B cell (primary cell): ENCODE data around the gene PXMP4.

Experiments used
- CTCF ChIP-seq: fragments of 200-600 bp; IDR thresholded peaks from one replicate; pipeline ENCODE4 v1.8.0; 2022; ENCODE audit warnings: antibody characterized with exemption, mild to moderate bottlenecking
- EZH2 ChIP-seq: IDR thresholded peaks from 2 replicates; pipeline ENCODE4 v1.6.1; 2012; ENCODE audit warnings: borderline replicate concordance, low read depth, mild to moderate bottlenecking, moderate library complexity, low read length; ENCODE audit not compliant: insufficient read depth, poor library complexity, severe bottlenecking

GRCh38 chr20:33663161-33664084, 56.7 kb downstream of the PXMP4 start:
- TF ChIP-seq CTCF (peak; percentile 10), EZH2 (no peak)
